Heart left ventricle (tissue), 13 donors: Measurements from ENCODE around the gene ERBB4.

Source experiments
- POLR2A ChIP-seq, 2 donors: fragments of 450-650 bp; IDR thresholded peaks; one replicate each; pipeline ENCODE4 v1.6.1; 2017; ENCODE audit warnings: antibody characterized with exemption in 2 of 2, mild to moderate bottlenecking in 2 of 2, moderate library complexity in 2 of 2
- TF ChIP-seq, protein P1 (sequence below), 12 donors: fragments of 200-600 bp; sonication (generic) in 4 of 12; IDR thresholded peaks; one replicate each; pipeline versions ENCODE4 v1.5.0 to v1.8.0; 2018 to 2022; ENCODE audit warnings: antibody characterized with exemption in 12 of 12, mild to moderate bottlenecking in 5 of 12
- donor health status: ischemic (EF 13 %, LVEDD 7.1; RV severe dilation, severe dysfunction).
- donor health status: DM: no; HTN: yes; CAD: no.
- donor health status: DM: no; HTN: no; CAD: no.
- donor health status: ischemic (EF 25% LVEDD 6.9; RV normal size, moderate dysfunction).
- donor health status: ischemic (EF 25% LVEDD 5.7; RV mildly dilated, moderate dysfunction).
- donor health status: ischemic (EF 35%, LVEDD 5.7; RV mildly dilated, moderate dysfunction).
- donor health status: nonischemic (EF 11% LVEDD 7.7; RV severe dilation, severe dysfunction).
- donor health status: DM: yes; HTN: yes; CAD: no.
- donor health status: PGD.
- donor health status: ischemic (EF 29% LVEDD 5.4; RV normal size, mild dysfunction).
- donor health status: nonischemic (EF 23%, LVEDD 6.1; RV moderate dilation, normal function).

GRCh38 chr2:212408524-212408923 is 130.1 kb downstream of the ERBB4 start:
- TF ChIP-seq, protein P1, sequence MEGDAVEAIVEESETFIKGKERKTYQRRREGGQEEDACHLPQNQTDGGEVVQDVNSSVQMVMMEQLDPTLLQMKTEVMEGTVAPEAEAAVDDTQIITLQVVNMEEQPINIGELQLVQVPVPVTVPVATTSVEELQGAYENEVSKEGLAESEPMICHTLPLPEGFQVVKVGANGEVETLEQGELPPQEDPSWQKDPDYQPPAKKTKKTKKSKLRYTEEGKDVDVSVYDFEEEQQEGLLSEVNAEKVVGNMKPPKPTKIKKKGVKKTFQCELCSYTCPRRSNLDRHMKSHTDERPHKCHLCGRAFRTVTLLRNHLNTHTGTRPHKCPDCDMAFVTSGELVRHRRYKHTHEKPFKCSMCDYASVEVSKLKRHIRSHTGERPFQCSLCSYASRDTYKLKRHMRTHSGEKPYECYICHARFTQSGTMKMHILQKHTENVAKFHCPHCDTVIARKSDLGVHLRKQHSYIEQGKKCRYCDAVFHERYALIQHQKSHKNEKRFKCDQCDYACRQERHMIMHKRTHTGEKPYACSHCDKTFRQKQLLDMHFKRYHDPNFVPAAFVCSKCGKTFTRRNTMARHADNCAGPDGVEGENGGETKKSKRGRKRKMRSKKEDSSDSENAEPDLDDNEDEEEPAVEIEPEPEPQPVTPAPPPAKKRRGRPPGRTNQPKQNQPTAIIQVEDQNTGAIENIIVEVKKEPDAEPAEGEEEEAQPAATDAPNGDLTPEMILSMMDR (IDR thresholded peaks at IDR 0.05), result no peak
- no peak for TF ChIP-seq POLR2A (IDR thresholded peaks at IDR 0.05)
